ENCODE results near the gene TYK2. TPM values are rescaled to one million over a fixed set of nuclear protein-coding genes. Genes with fewer than 3 reads are reported as not detected.

Gene TYK2
- total and polyA plus RNA-seq, 9 of the 15 experiments (the other 6 are each of a cell fraction or from before 2014, with no cell fraction given) = 15.0 to 182 (median 85.9) TPM

DNA sequence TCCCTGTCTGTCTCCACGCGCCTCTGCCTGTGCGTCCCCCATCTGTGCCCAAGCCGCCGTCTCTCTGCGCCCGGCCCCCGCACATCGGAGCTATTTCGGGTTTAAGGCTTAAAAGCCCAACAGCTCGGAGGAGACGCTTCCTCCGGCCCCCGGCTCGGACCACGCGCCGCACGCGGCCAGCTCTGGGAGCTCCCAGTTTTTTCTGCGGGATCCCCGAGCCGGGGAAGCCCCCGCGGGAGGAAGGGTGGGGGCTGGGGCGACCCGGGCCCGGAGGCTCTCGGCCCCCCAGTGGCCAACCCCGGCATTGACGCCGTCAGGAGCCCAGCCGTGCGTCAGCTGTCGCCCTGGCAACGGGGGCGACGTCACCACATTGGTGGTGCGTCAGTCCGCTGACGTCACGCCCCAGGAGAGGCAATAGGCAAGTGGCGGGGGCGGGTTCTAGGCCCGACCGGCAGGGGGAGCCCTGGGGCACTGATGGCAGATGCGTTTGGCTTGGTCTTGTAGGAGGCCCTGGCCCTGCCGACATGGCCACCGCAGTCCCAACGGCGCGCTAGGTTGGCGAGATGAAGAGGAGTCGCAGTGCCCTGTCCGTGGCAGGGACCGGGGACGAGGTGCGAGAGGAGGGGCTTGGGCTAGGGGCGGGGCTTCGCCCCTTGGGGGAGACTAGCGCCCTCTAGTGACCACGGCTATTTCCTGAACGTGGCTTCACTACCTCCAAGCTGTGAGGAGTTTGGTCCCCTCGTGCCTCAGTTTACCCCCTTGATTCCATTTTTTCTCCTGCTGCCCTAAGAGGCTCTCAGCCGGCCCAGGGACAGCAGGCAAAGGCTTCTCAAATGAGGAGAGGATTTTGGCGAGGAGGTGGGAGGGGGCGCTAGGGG is 36.2 kb upstream of the TYK2 start (continued):
- TF ChIP-seq, protein P1, sequence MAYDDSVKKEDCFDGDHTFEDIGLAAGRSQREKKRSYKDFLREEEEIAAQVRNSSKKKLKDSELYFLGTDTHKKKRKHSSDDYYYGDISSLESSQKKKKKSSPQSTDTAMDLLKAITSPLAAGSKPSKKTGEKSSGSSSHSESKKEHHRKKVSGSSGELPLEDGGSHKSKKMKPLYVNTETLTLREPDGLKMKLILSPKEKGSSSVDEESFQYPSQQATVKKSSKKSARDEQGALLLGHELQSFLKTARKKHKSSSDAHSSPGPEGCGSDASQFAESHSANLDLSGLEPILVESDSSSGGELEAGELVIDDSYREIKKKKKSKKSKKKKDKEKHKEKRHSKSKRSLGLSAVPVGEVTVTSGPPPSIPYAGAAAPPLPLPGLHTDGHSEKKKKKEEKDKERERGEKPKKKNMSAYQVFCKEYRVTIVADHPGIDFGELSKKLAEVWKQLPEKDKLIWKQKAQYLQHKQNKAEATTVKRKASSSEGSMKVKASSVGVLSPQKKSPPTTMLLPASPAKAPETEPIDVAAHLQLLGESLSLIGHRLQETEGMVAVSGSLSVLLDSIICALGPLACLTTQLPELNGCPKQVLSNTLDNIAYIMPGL (CRISPR knock-in tag; IDR thresholded peaks at IDR 0.05) = peak; percentile 99
- 0 out of 2 replicates have a peak, but pooled peaks have one; percentile 28 for TF ChIP-seq DIDO1 (tag; IDR thresholded peaks at IDR 0.05; ENCODE audit: low read depth)
- TF ChIP-seq NFRKB (IDR thresholded peaks at IDR 0.05; ENCODE audit: low read depth) = peak; percentile 55; the same call in 1 of the 2 replicates
- TF ChIP-seq ZNF124 (CRISPR knock-in tag; IDR thresholded peaks at IDR 0.05) = no peak
- TF ChIP-seq MYC (IDR thresholded peaks at IDR 0.05; ENCODE audit: low read depth, low read length) = peak; percentile 81
- peak; percentile 37; the same call in 1 of the 2 replicates for TF ChIP-seq MYC (CRISPR knock-in tag; IDR thresholded peaks at IDR 0.05; ENCODE audit: borderline replicate concordance, low read depth)
- TF ChIP-seq, protein P2, sequence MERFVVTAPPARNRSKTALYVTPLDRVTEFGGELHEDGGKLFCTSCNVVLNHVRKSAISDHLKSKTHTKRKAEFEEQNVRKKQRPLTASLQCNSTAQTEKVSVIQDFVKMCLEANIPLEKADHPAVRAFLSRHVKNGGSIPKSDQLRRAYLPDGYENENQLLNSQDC (CRISPR knock-in tag; IDR thresholded peaks at IDR 0.05) = no peak
- peak; percentile 77; the same call in 1 of the 2 replicates for TF ChIP-seq MBD2 (IDR thresholded peaks at IDR 0.05; ENCODE audit: borderline replicate concordance, low read depth)
- TF ChIP-seq, protein P3, sequence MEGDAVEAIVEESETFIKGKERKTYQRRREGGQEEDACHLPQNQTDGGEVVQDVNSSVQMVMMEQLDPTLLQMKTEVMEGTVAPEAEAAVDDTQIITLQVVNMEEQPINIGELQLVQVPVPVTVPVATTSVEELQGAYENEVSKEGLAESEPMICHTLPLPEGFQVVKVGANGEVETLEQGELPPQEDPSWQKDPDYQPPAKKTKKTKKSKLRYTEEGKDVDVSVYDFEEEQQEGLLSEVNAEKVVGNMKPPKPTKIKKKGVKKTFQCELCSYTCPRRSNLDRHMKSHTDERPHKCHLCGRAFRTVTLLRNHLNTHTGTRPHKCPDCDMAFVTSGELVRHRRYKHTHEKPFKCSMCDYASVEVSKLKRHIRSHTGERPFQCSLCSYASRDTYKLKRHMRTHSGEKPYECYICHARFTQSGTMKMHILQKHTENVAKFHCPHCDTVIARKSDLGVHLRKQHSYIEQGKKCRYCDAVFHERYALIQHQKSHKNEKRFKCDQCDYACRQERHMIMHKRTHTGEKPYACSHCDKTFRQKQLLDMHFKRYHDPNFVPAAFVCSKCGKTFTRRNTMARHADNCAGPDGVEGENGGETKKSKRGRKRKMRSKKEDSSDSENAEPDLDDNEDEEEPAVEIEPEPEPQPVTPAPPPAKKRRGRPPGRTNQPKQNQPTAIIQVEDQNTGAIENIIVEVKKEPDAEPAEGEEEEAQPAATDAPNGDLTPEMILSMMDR (IDR thresholded peaks at IDR 0.05 in 2 of 3, conservative IDR thresholded peaks at IDR 0.05 in 1 of 3; ENCODE audit: insufficient read depth in 2 of 3, low read depth in 1 of 3, low read length in 3 of 3) = peak; percentile 80 to 99 (median 89)
- no peak for TF ChIP-seq RBBP5 (IDR thresholded peaks at IDR 0.05; ENCODE audit: borderline replicate concordance, insufficient read depth, low read length, poor library complexity, severe bottlenecking)
- no peak for TF ChIP-seq ZSCAN29 (IDR thresholded peaks at IDR 0.05)
- TF ChIP-seq ETS2 (tag; IDR thresholded peaks at IDR 0.05; ENCODE audit: borderline replicate concordance, poor library complexity, severe bottlenecking) = no peak
- TF ChIP-seq, protein P4, sequence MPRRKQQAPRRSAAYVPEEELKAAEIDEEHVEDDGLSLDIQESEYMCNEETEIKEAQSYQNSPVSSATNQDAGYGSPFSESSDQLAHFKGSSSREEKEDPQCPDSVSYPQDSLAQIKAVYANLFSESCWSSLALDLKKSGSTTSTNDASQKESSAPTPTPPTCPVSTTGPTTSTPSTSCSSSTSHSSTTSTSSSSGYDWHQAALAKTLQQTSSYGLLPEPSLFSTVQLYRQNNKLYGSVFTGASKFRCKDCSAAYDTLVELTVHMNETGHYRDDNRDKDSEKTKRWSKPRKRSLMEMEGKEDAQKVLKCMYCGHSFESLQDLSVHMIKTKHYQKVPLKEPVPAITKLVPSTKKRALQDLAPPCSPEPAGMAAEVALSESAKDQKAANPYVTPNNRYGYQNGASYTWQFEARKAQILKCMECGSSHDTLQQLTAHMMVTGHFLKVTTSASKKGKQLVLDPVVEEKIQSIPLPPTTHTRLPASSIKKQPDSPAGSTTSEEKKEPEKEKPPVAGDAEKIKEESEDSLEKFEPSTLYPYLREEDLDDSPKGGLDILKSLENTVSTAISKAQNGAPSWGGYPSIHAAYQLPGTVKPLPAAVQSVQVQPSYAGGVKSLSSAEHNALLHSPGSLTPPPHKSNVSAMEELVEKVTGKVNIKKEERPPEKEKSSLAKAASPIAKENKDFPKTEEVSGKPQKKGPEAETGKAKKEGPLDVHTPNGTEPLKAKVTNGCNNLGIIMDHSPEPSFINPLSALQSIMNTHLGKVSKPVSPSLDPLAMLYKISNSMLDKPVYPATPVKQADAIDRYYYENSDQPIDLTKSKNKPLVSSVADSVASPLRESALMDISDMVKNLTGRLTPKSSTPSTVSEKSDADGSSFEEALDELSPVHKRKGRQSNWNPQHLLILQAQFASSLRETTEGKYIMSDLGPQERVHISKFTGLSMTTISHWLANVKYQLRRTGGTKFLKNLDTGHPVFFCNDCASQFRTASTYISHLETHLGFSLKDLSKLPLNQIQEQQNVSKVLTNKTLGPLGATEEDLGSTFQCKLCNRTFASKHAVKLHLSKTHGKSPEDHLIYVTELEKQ (CRISPR knock-in tag; IDR thresholded peaks at IDR 0.05) = no peak
- TF ChIP-seq ESRRA (IDR thresholded peaks at IDR 0.05; ENCODE audit: borderline replicate concordance, low read depth) = peak; percentile 94
- TF ChIP-seq KLF10 (CRISPR knock-in tag; IDR thresholded peaks at IDR 0.05) = 0 out of 2 replicates have a peak, but pooled peaks have one; percentile 36
- no peak for TF ChIP-seq SRSF7 (optimal IDR thresholded peaks at IDR 0.05; ENCODE audit: low read depth, low read length)

Measured in K562 (cell line).